OCI-LY7 (cell line): ENCODE data around the gene CHST5.

Source experiments
- EZH2phosphoT487 ChIP-seq: fragments of 200-600 bp; sonication (generic); IDR thresholded peaks from 2 replicates; pipeline ENCODE4 v1.6.1; 2018; ENCODE audit warnings: low read depth, borderline replicate concordance, mild to moderate bottlenecking, mixed run types, antibody characterized with exemption, low read length, moderate library complexity, mixed read lengths
- TF ChIP-seq, protein P1 (sequence below): fragments of 200-600 bp; sonication (generic); conservative IDR thresholded peaks from 2 replicates; pipeline ENCODE4 v1.5.1; 2014; ENCODE audit warnings: mild to moderate bottlenecking, antibody characterized with exemption, low read length, moderate library complexity, mixed read lengths

DNA sequence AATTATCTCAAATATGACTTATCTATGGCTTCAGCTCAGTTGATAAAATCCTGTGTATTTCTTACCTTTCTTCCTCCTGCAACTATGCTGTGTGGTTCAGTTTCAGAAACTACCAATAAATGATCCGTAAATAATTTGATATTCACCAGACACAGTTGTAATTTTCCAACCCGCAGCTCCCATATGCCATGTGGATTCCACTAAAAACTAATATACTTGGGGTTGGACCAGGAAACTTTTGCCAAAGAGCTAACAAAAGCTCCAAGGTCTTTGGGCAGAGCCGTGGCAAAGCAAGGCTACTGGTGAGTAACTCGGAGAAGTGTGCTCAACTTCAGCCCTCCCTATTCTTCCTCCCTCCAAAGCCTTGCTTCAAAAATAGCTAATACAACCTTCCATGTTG lies 38.4 kb downstream of the CHST5 start:
- TF ChIP-seq EZH2phosphoT487, result no peak
- TF ChIP-seq, protein P1, sequence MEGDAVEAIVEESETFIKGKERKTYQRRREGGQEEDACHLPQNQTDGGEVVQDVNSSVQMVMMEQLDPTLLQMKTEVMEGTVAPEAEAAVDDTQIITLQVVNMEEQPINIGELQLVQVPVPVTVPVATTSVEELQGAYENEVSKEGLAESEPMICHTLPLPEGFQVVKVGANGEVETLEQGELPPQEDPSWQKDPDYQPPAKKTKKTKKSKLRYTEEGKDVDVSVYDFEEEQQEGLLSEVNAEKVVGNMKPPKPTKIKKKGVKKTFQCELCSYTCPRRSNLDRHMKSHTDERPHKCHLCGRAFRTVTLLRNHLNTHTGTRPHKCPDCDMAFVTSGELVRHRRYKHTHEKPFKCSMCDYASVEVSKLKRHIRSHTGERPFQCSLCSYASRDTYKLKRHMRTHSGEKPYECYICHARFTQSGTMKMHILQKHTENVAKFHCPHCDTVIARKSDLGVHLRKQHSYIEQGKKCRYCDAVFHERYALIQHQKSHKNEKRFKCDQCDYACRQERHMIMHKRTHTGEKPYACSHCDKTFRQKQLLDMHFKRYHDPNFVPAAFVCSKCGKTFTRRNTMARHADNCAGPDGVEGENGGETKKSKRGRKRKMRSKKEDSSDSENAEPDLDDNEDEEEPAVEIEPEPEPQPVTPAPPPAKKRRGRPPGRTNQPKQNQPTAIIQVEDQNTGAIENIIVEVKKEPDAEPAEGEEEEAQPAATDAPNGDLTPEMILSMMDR, result no peak
